Measurements from ENCODE around the gene OAS2.

Gene OAS2

GRCh38 chr12:113059071-113059595, 80.8 kb downstream of the OAS2 start:
- no peaks in the 10 kb centered on the region for H3K4me1 ChIP-seq (ENCODE audit: insufficient read depth, low read length, poor library complexity, severe bottlenecking)
- no peak overlapping the region for H3K9ac ChIP-seq (ENCODE audit: low read depth, low read length, poor library complexity, severe bottlenecking)
- H4K20me1 ChIP-seq (ENCODE audit: insufficient read depth, low read length, poor library complexity, severe bottlenecking), result no peaks in the 10 kb centered on the region
- H2AFZ ChIP-seq (ENCODE audit: low read length), result no peak overlapping the region
- no peaks in the 10 kb centered on the region for H3K36me3 ChIP-seq (ENCODE audit: insufficient read depth, low read length)
- TF ChIP-seq CTCF (conservative IDR thresholded peaks at IDR 0.05; ENCODE audit: low read length) (no peak), EZH2phosphoT487 (IDR thresholded peaks at IDR 0.05; ENCODE audit: borderline replicate concordance) (no peak)
- H3K79me2 ChIP-seq (ENCODE audit: insufficient read depth, low read length), result no peaks in the 10 kb centered on the region
- no peaks in the 10 kb centered on the region for H3K9me3 ChIP-seq (ENCODE audit: insufficient read depth, low read depth, low read length)
- H3K4me2 ChIP-seq (ENCODE audit: low read depth, low read length, poor library complexity, severe bottlenecking), result no peak overlapping the region
- no peaks in the 10 kb centered on the region for H3K9me2 ChIP-seq (replicated peaks; ENCODE audit: low read depth, low read length)
- no peaks in the 10 kb centered on the region for H3K27me3 ChIP-seq (ENCODE audit: insufficient read depth, low read length, poor library complexity, severe bottlenecking)
- no peaks in the 10 kb centered on the region for H3F3A ChIP-seq (ENCODE audit: low read depth)
- no peak overlapping the region for H3K4me3 ChIP-seq (ENCODE audit: low read length, poor library complexity, severe bottlenecking)

GRCh38 chr12:113060336-113060960, 82.1 kb downstream of the OAS2 start:
- Histone ChIP-seq H3K9ac (ENCODE audit: low read depth, low read length, poor library complexity, severe bottlenecking) (no peak overlapping the region), H3F3A (ENCODE audit: low read depth) (no peaks in the 10 kb centered on the region), H3K4me3 (ENCODE audit: low read length, poor library complexity, severe bottlenecking) (no peak overlapping the region), H3K9me2 (replicated peaks; ENCODE audit: low read depth, low read length) (no peaks in the 10 kb centered on the region), H3K4me2 (ENCODE audit: low read depth, low read length, poor library complexity, severe bottlenecking) (no peak overlapping the region), H3K36me3 (ENCODE audit: insufficient read depth, low read length) (no peaks in the 10 kb centered on the region), H3K27me3 (ENCODE audit: insufficient read depth, low read length, poor library complexity, severe bottlenecking) (no peaks in the 10 kb centered on the region), H3K79me2 (ENCODE audit: insufficient read depth, low read length) (no peaks in the 10 kb centered on the region), H3K9me3 (ENCODE audit: insufficient read depth, low read depth, low read length) (no peaks in the 10 kb centered on the region), H4K20me1 (ENCODE audit: insufficient read depth, low read length, poor library complexity, severe bottlenecking) (no peaks in the 10 kb centered on the region), H3K4me1 (ENCODE audit: insufficient read depth, low read length, poor library complexity, severe bottlenecking) (no peaks in the 10 kb centered on the region), H2AFZ (ENCODE audit: low read length) (no peak overlapping the region)
- TF ChIP-seq EZH2phosphoT487 (IDR thresholded peaks at IDR 0.05; ENCODE audit: borderline replicate concordance) (no peak), CTCF (conservative IDR thresholded peaks at IDR 0.05; ENCODE audit: low read length) (no peak)

- no peak overlapping the region for H2AFZ ChIP-seq (ENCODE audit: low read length)
- H3K27me3 ChIP-seq (ENCODE audit: insufficient read depth, low read length, poor library complexity, severe bottlenecking), result no peaks in the 10 kb centered on the region
Observed at GRCh38 chr12:113061061-113061694, 82.9 kb downstream of the OAS2 start.

More at GRCh38 chr12:113061061-113061694, 82.9 kb downstream of the OAS2 start:
- Histone ChIP-seq H3F3A (ENCODE audit: low read depth) (no peaks in the 10 kb centered on the region), H3K4me1 (ENCODE audit: insufficient read depth, low read length, poor library complexity, severe bottlenecking) (no peaks in the 10 kb centered on the region), H3K36me3 (ENCODE audit: insufficient read depth, low read length) (no peaks in the 10 kb centered on the region), H3K79me2 (ENCODE audit: insufficient read depth, low read length) (no peaks in the 10 kb centered on the region), H3K4me3 (ENCODE audit: low read length, poor library complexity, severe bottlenecking) (no peak overlapping the region), H3K9ac (ENCODE audit: low read depth, low read length, poor library complexity, severe bottlenecking) (no peak overlapping the region), H4K20me1 (ENCODE audit: insufficient read depth, low read length, poor library complexity, severe bottlenecking) (no peaks in the 10 kb centered on the region), H3K4me2 (ENCODE audit: low read depth, low read length, poor library complexity, severe bottlenecking) (no peak overlapping the region), H3K9me3 (ENCODE audit: insufficient read depth, low read depth, low read length) (no peaks in the 10 kb centered on the region), H3K9me2 (replicated peaks; ENCODE audit: low read depth, low read length) (no peaks in the 10 kb centered on the region)
- TF ChIP-seq CTCF (conservative IDR thresholded peaks at IDR 0.05; ENCODE audit: low read length), result no peak
- TF ChIP-seq EZH2phosphoT487 (IDR thresholded peaks at IDR 0.05; ENCODE audit: borderline replicate concordance), result no peak
